ENCODE data around the gene CDS1.

CDS1 gene

GRCh38 chr4:84614891-84615290, 32.0 kb downstream of the CDS1 start:
- no peak for DNase-seq

- no peak for DNase-seq
Measured at GRCh38 chr4:84615355-84615754, 32.4 kb downstream of the CDS1 start.

DNA sequence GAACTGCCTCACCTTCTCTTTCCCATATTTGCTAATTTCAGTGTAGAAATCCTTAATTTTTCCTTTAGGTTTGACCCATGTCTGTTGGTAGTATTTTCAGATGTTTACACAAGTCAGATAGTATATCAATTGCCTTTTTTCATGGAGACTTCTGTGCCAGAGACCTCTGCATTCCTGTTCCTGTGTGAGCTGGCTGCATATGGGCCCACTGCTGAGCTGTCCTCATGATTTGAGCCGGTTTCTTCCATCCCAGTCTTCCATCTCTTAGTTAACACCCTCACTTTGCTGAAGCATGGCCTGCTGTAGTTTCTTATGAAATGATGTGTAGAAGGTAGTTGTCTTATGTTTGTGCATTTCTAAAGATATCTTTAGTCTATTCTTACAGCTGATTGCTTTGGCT, 40.0 kb downstream of the CDS1 start:
- DNase-seq: no peak

DNA sequence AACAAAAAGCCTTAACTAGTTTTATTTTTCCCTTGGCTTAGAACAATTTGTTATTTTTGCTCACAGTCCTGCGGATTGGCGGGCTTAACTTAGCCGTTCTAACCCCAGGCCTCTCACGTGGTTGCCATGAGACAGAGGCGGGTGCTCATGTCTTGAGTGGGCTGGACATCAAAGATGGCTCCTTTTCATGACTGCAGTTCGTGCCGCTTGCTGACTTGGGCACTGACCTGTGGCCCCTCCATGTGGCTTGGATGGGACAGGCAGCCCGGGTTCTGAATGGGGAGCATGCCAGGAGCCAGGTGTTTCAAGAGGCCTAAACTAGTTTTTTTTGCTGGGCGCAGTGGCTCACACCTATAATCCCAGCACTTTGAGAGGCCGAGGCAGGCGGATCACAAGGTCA, 40.7 kb downstream of the CDS1 start:
- DNase-seq: no peak

- DNase-seq: no peak
Measured at GRCh38 chr4:84626673-84627072, 43.7 kb downstream of the CDS1 start.

DNA sequence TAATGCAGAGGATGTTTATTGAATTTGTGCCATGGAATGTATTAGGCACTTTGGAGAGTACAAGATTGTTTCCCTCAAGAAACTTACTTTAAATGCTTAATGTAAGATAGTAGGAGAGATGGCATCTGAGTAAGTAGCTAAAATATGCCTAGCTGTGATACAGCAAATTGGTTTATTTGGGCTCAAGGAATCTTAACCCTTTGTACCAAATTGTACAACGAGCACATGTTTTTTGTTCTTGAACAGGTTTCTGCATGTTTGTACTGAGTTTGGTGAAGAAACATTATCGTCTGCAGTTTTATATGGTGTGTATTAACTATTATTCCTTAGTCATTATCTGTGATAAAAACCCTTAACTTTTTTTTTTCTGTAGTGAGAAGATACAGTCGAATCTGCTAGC, 48.6 kb downstream of the CDS1 start:
- DNase-seq: no peak

GRCh38 chr4:84632092-84632491, 49.2 kb downstream of the CDS1 start:
- DNase-seq: no peak

- DNase-seq: no peak
Measured at GRCh38 chr4:84634961-84635360, 52.0 kb downstream of the CDS1 start.

DNA sequence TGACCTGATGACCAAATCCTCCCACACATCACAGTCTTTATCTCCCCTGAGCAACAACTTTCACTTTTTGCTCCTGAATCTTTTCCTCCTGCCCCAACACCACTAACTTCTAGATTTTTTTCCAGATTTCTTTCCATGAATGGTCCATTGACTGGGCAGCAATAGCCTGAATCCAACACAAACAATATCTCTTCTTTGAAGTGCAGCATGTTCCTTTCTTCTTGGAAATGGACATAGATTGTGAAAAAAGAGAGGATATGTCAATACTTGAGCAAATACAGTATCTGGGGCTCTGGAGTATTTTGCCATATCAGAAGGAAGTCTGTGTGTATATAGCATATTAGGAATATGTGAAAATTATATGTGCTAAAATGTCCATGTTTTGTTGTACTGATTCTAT, 55.2 kb downstream of the CDS1 start:
- no peak for DNase-seq

DNA sequence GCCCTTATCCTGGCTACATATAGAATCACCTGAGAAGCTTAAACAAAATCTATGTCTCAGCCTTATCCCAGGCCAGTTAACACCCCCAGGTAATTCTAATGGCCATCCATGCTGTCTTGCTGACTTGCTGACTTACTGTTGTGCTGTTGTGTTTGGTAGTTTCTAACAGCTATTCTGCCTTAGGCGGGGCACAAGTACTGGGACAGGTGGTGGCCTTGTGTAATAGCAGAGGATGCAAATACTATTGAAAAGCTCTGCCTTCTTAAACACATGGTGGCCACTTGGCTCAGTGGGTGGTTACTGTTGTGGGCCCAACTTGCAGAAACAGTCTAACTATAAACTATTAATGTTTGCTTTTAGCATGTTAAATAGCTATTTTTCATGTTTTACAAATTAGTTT, 56.2 kb downstream of the CDS1 start:
- DNase-seq: no peak

- no peak for DNase-seq
Measured at GRCh38 chr4:84644087-84644486, 61.2 kb downstream of the CDS1 start.

DNA sequence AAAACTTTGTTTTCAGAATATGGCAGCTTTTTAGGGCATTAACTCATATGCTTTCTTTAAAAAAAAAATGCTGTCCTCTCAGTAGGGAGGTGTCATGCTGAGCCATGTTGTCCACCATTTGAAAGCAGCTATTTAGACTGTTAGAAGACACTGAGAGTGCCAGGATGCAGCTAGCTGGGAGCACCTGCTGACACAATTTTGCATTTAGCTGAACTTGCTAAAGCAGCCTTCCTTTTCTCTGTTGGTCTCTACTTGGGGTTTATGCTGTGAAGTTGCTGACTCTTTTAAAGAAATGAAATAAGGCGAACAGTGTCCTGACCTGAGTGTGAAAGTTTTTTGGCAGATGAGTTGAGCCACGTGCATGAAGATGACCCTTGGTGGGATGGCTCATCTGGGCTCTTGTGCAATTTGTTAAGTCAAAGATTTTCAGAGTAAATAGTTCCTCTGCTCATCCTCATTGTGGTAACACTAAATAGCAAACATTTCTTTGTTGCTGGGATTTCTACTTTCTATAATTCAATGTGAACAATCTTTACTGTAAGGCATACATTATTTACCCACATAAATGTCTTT, 64.5 kb downstream of the CDS1 start:
- no peak for DNase-seq

DNA sequence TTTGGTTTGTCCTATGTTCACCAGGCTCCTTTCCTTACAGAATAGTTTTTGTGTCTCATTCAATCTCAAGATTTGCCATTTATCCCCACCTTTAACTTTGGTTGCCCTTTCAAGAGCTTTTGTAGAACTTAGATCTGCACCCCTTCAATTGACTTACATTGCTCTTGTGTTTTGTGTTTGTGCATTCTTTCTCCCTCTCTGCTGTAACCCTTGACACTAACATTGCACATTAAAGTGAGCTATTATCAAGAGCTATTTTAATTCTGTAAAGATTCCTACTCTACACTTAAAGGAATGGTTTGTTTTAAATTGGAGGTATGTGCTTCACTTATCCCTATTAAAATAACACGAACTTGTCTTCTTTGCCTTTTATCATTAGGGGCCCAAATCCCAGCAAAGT, 65.3 kb downstream of the CDS1 start:
- no peak for DNase-seq

GRCh38 chr4:84648863-84649647, 66.1 kb downstream of the CDS1 start:
- no peak for DNase-seq

DNA sequence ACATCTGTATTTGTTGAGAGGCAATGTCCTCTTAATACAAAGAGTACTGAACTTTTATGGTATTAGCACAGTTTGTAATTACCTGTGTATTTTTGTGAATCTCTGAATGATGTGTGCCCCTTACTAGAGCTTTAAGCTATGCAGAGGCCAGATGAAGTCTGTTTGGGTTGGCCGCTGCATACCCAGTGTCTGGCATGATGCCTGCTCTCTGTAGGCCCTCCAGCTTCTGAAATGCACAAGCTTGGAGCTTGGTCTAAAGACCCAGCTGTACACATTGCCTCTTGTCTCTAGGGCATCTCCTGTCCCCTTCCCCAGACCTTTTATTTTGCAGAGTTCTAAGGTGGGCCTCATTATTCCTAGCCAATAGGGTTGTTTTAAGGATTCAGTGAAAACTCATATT, 68.6 kb downstream of the CDS1 start:
- DNase-seq: no peak

DNA sequence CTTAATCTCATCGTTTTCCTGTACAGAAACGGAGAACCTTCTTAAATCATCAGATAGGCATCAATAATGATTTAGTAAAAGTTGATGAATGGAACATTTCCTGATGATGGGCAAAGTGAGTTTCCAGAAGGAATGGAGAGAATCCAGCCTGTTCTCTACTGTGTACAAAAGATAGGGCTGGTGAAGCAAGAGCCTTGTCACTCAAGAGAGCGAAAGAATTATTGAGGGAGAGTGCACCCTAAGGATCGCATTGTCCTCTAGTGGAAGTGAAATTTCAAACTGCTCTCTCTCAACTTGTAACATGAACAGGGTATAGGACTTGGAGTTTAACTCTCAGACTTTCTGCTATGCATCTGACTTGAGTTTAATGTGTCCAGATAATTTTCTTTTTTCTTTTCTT, 69.6 kb downstream of the CDS1 start:
- no peak for DNase-seq

GRCh38 chr4:84660606-84661005, 77.7 kb downstream of the CDS1 start:
- no peak for DNase-seq

DNA sequence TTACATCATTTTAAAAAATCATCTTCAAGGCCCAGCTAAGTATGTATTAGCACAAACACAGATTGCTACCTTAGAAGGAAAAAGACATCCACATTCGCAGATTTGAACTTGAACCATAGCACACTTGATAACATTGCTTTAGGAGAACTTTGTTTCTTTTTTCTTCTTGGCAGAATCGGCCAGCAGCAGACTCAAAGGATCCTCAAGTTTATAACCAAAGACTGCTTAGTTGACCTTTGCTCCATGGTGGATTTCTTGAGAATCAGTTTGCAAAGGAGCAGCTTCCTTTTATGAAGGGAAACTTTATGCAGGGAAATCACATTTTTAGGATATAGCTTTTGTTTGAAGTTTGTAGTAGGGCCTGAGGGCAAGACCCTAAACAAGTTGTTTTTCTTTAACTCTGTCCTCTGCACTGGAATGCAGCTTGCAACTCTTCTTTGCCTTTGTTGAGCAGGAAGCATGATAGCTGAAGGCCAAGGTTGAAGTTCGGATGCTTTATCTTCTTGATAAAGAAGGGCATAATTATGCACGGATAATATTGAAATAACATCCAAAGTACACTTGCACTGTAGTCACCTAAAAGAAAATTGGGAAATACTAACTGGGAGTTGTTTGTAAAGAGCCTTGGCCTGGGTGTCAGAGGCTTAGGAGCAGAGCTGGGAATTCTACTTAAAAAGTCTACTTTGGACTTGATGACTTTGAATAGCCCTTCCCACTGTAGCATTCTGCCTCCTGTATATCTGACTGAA, 78.4 kb downstream of the CDS1 start:
- no peak for DNase-seq

DNA sequence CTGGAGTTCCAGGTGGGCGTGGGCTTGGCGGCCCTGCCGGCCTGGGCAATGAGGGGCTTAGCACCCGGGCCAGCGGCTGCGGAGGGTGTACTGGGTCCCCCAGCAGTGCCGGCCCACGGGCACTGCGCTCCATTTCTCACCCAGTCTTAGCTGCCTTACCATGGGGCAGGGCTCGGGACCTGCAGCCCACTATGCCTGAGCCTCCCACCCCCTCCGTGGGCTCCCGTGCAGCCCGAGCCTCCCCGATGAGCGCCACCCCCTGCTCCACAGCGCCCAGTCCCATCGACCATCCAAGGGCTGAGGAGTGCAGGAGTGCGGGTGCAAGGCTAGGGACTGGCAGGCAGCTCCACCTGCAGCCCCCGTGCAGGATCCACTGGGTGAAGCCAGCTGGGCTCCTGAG, 81.8 kb downstream of the CDS1 start:
- DNase-seq: peak; percentile 3

GRCh38 chr4:84666439-84666838, 83.5 kb downstream of the CDS1 start:
- no peak for DNase-seq

- no peak for DNase-seq
Measured at GRCh38 chr4:84669201-84669600, 86.3 kb downstream of the CDS1 start.

DNA sequence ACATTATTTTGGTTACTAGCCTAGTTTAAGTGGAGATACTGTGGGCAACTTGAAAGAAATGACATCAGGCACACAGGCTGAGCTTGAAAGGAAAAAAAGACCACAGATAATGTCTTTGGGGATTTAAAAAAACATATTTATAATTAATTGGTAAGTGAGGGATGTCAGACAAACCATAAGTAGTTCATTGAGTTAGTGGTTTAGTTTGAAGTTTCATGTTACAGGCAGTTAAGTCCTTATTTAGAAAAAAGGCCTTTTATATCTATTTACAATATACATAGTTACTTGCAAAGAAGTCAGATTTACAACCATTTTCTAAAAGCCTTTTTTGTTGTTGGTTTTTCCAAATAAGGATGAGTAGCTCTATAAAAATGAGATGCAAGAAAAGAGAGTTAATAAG, 89.2 kb downstream of the CDS1 start:
- DNase-seq: no peak

DNA sequence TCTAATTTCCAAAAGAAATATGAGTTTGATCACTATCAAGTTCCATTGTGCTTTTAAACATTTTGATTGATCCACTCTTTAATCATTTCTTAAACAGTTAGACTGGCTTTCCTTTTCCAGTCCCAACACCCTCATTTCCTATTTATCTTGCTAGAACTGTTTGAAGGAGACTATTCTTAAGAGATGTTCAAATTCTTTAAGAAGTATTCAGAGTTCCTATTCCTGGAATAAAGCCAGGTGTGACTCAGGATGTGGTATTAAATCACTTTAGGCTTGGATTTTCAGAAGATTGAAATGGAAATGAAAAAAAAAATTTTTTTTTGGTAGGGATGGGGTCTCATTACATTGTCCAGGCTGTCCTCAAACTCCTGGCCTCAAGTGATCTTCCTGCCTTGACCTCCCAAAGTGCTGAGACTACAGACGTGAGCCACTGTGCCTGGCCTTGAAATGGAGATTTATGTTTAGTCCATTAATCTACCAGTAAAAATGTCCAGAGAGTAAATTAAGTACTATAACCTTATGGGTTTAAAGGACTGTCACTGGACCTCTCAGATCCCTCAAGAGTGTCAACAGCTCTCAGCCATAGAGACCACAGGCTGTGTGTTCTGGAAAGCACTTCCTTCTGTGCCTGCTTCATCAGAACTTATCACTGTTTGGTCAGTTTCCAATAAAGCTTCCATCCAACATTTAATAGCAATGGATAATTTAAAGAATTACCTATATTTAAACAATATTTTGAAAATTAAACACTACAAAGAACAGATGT, 90.7 kb downstream of the CDS1 start:
- no peak for DNase-seq

DNA sequence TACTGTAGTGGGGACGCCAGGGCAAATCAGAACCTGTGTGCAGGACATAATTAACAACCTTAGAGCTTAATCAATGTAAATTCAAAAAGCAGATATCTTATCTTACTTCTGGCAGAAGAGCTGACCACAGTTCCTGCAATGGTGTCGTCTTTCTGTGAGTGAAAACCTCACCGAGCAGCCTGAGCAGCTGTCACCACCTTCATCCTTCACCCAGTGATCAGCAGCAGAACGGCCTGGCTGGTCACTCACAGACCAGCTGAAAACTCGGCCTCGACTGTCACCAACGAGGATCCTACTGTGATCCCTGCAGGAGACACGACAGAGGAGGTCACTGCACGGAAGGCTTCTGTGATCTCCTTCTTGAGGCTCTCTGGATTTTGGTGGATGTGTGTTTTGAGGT, 94.2 kb downstream of the CDS1 start:
- no peak for DNase-seq

Data from NCI-H82 (cell line).